ENCODE results near the gene JCAD.

Gene JCAD

DNA sequence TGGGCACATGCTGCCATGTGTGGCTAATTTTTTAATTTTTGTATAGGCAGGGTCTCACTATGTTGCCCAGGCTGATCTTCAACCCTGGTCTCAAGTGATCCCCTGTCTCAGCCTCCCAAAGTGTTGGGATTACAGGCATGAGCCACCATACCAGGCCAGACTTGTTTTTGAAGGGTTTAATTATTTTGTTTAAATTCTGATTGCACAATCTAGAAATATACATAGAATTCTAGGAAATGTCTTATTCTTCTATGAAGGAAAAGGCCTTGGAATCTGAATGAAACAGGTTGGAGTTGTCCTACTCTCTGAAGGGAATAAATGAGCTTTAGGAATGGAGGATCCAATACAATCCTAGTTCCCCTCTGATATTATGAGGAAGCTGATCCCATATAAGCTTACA, 15.5 kb upstream of the JCAD start:
- no peak for DNase-seq (ENCODE audit: low read depth in 2 of 2)

DNA sequence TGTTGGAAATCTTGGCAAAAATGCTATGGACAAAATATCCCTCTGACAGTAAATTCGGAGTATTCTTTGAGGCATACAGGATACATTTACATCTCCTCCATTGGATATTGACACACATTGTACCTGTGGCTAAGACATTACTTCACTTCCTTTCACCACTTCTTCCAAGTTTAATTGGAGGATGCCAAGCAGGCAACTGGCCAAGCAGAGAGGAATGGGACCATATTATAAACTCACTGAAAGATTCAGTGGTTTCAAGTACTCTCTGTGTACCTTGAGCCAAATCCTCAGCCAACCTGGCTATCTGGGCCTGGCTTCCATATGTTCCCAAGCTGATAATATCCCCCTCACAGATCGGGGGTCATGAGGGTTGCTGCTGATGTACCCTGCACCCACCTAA, 14.7 kb upstream of the JCAD start:
- DNase-seq (ENCODE audit: low read depth in 2 of 2): no peak

DNA sequence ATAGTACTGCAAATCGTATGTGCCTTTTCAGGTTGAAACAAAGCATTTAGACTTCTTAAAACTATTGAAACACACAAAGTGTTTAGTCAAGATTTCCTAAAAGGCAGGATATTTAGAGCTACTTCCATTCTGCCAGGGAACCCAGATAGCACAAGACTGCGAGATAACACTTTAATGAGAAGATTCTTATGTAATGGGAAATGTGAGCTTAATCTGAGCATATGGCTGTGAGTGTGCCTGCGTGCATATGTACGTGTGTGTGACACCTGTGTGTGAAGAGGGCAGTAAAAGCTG, 14.3 kb upstream of the JCAD start:
- no peak for DNase-seq (ENCODE audit: low read depth in 2 of 2)

DNA sequence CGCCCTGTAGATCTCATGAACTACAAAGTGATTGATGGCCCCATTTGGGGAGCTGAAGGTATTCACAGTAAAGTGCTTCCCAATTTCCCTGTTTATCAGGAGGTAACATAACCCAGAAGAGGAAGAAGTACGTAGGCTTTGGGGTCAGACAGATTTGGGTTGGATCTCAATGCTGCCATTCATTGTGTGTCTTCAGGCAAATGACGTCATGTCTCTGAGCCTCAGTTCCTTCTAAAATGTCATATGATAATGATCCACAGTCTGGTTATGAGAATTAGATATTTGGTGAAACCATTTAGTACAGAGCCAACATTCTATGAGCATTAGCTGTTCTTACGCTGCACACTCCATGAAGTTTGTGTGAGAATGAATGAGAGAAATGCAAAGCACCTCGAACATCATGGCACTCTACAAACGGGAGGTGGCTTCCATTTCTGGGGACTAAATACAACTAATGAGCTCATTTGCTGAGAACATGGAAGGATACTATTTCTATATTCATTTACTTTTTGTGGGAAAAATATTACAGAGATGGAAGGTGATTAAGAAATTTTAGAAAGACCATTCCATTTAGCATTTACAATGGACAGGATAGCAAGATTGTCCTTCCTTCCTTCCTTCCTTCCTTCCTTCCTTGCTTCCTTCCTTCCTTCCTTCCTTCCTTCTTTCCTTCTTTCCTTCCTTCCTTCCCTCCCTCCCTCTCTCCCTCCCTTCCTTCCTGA, 13.8 kb upstream of the JCAD start:
- no peak for DNase-seq (ENCODE audit: low read depth in 2 of 2)

DNA sequence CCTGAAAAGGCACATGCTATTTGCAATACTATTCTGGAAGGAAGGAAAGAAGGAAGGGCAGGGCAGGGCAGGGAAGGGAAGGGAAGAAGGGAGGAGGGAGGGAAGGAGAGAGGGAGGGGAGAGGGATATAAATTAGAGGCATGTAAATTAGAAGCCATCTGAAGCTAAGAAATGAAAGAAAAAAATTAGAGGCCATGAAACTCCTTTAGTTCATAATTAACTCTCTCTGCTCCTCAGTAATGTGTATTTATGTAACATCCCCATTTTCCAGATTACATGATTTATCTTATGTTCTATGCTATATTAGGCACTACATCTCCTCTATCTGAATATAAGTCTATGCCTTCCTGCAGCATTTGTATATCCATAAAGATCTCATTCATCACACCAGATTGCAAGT, 12.7 kb upstream of the JCAD start:
- no peak for DNase-seq (ENCODE audit: low read depth in 2 of 2)

DNA sequence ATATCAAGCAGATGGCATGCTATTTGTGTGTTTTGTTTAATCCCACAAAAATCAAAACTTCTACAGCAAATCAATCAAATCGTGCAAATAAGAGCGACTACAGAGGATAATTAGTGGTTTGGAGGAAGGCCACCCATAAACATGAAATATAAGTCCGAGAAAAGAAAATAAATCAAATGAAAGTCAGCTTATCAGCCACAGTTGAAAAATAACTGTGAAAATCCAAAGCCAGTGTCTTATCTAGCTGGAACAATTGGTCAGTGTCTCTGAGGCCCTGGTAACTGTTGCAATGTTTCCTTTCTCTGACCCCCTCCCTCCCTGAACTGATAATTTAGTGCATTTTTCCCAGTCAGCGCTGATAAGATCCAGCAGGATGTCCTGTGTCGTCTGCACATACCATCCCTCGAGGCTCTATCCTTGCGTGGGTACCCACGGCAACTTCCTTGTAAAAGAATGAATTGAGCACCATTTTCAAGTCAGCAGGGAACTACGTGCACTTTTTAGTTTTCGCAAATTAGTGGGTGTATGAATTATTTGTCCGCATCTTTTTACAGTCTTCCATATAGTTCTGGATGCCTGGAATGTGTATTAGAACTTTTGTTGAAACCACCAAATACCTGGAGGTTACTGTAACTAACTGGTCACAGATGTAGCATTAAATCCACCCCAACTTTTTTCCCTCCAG, 10.8 kb upstream of the JCAD start:
- DNase-seq (ENCODE audit: low read depth in 2 of 2): no peak

DNA sequence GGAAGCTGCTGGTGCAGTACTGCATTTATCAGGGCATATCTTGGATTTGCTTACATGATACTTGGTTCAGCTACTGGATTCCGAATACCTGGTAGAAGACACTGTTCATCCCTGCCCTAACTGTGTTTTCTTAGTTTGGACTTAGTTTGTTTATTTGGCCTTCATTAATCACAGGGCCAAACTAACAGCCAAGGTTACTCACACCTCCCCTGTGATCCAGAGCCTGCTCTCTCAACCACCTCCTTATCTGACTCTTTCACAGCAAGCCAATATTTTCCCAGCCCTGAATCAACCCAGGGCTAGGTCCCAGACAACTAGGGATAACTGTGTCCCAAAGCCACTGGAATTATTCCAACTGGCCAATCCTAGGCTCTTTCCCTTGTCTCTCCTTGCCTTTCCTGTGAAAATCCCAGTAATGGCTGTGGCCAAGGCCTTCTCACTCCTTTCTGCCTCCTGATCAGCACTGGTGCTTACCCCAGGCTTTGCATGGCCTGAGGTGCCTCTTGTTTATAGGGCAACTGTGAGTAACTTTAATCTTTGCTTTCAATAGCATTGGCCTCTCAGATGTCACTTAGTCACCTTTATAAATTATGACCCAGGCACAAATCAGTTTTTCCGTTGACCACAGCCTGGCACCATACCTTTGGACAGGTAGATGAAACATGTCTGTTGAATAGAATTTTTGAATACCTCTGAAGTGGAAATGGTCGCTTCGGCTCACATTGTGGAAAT, 9.3 kb upstream of the JCAD start:
- DNase-seq (ENCODE audit: low read depth in 2 of 2): no peak

DNA sequence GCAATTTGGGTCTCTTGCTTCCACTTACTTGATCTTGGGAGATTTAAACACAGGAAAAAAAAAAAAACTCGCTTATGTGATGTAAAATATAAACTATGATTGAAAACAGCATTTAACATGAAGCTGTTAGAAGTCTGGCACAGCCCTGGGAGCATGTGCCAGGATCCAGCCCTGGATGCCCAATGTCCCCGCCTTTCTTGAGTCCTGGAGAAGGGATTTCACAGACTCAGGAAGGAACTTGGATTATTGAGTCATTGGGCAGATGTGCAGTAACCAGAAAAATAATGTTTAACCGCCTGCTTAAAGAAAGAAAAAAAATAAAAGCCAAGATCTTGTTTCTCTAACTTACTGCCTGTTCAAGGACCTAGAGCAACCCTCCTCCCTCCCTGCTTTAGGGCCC, 3.7 kb upstream of the JCAD start:
- DNase-seq (ENCODE audit: low read depth in 2 of 2): no peak

DNA sequence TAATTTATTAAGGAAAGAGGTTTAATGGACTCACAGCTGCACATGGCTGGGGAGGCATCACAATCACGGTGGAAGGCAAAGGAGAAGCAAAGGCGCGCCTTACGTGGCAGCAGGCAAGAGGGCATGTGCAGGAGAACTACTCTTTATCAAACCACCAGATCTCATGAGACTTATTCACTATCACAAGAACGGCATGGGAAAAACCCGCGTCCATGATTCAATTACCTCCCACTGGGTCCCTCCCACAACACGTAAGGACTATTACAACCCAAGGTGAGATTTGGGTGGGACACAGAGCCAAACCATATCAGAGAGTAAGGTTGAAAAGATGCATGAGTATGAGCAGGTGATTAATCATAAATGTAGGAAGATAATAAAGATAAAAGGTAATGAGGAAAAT, 3.2 kb upstream of the JCAD start:
- no peak for DNase-seq (ENCODE audit: low read depth in 2 of 2)

DNA sequence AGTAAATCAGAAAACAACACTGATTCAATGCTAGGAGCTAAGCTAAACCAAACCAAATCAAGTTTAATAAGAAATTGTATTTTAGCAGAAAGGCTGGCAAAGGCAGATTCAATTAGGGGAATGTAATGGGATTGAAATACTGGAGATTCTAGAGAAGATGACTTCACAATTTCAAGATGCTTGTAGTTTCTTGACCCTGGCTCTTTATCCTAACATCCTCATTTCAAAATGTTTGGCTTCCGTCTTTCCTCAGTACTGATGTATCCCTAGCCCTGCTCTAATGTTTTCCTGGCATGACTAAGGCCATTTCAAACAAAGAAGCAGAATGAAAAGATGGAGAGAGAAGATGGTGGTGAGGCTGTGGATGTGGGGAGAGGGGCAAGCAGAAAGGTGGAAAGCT, 2.7 kb upstream of the JCAD start:
- no peak for DNase-seq (ENCODE audit: low read depth in 2 of 2)

DNA sequence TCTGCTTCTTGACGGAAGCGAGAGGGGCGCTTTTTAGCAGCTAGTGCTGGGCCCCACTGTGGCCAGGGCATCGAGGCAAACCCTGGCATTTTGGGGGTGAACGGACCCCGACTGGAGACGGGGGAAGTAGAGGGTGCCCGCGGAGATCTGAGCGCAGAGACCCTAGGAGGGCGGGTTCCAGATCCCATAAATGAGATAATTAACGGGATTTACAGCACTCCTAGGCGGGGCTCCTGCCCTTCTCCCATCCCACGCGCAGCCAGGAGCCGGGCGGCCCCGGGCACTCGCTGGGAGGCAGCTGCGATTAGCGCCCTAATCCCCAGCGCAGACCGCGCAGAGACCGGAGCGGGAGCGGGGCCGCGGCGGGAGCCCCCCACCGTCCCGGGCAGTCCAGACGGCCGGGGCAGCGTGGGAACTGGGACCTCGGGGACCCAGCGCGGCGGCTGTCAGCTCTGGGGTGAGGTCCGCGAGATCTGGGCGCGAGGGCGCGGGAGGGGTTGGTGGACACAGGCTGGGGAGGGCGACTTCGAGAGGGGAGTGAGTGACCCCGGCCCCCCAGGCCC, 735 bp downstream of the JCAD start:
- no peak for DNase-seq (ENCODE audit: low read depth in 2 of 2)

DNA sequence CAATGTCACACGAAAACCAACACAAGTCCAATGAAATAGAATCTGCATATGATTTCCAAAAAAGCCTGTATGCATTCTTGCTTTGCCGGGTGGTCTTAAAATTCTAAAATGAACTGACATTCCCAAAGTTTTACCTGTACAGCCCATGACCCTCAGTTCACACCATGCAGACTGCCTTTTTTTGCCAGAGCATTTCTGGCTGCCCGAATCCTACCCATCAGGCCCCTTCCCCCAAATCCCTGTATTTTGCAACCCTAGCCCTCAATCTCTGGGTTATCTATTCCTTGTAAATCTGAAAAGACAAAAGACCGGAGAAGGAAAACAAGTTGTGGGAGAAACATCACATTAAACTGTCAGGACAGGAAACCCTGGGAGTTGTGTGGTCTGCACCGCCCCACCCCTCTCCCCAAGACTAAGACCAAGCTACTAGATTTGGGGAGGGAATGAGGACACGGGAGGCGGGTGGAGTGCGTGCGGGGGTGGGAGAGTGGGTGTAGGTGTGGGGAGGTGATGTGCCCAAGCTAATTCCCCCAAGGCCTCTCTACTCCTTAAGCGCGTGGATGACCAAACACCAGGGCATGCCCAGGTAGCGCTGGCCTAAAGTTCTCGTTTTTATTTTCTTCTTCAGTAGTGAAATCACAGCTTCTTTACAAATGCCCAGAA, 1.4 kb downstream of the JCAD start:
- DNase-seq (ENCODE audit: low read depth in 2 of 2): no peak

DNA sequence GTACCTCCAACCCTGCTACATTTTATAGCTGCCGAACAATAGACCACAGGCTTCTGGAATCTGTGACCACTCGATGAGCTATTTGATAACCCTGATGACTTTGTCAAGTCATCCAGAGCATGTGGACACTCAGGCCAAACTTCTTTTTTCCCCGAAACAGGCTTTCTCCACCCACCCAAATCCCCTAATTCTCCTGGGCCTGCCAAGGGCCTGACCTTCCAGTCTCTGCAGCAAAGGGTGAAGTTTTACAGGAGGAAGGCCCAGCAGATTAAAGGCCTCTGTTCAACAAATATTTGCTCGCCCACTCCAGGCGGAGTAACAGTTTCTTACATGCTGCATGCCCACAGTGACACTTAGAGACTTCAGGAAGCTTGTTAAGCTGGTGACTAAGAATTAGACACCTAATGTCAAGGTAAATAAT, 2.0 kb downstream of the JCAD start:
- no peak for DNase-seq (ENCODE audit: low read depth in 2 of 2)

DNA sequence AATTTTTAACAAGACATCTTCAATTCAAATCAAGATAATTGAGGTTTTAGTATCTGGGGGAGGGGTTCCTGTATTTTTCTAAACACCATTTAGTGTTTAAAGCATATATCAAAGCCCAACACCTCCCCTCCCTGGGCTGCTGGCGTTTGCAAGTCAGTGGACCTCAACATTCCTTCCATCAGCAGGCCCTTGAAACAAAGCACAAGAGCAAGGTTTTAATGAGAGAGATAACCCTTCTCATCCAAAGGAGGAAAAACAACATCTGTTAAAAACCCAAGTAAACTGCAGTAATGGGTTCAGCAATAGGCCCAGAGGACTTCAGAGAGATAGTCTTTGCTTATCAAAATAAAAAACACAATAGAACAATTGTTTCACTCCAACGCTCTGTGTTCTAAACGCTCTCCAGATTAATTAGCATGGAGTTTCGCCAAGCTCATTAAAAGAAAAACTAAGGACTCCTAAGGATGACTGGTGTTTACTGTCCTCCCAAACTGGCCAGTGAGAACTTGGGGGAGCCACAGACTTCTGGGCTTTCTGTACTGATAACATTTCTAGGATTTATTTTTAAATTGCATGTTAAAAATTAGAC, 2.5 kb downstream of the JCAD start:
- DNase-seq (ENCODE audit: low read depth in 2 of 2): no peak

DNA sequence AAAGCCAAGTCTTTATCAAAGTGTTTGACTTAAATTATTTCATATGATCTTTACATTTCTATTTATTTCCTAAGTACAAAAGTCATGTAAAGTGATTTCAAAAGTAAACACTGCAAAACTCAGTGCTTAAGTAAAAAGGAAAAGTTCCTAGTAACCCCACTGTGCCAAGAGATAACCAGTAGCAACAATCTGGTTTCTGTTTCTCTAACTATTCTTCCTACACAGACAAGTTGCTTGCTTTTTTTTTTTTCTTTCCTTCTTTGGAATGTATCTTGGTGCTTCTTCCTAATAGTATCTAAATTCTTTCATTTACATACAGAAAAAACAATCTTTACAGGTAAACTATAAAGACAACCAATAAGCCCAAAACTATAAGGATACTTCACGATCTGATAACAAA, 3.1 kb downstream of the JCAD start:
- DNase-seq (ENCODE audit: low read depth in 2 of 2): no peak

DNA sequence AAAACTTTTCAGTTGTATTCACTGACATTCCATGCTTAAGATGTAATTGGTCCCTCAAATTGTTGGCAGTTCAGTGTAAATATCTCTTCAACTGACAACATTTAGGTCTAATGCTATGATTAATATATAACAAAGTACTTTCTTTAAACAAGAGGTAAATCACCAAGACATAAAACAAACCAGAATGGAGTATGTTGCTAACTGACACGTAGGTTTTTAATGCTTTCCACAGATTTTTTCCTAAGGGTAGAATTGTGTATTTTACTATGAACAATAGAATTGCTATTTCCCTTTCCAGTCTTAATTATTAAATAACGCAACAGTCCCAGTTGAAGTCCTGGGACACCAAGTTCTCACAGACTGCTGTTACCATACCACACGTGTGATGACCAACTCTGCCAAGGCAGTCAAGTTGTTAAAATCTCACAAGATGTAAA, 4.1 kb downstream of the JCAD start:
- no peak for DNase-seq (ENCODE audit: low read depth in 2 of 2)

DNA sequence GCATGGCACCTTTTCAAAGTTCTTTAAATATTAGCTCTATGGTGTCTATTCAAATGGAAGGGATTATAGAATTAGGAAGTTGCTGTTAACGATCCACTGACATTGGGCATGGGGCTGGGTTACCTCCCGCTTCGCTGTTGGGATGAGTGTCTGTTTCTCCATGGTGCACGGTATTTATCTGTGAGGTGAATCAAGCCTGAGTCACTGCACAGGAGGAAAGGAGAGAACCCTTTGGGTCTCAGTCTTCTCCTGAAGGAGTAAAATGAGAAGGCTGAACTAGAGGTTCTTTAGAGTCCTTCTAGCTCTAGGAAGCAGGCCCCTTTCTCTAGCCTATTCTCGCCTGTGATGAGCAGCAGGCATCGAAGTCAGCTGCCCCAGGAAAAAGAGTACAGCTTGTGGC, 7.3 kb downstream of the JCAD start:
- DNase-seq (ENCODE audit: low read depth in 2 of 2): no peak

DNA sequence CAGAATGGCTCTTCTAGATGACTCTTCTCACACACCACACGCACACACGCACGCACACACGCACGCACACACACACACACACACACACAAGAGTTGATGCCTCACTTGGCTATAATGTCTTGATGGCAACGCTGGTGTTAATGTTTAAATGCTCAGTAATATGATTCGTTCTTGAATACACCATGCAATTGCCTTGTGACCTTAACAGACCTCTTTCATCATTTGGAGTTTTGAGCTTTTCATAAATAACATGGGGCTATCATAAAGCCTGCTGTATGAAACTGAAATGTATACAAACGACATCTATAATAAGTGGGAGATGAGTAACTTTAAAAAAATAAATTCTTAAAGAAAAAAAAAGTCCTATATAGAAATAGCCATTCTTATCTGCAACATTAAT, 8.2 kb downstream of the JCAD start:
- DNase-seq (ENCODE audit: low read depth in 2 of 2): no peak

DNA sequence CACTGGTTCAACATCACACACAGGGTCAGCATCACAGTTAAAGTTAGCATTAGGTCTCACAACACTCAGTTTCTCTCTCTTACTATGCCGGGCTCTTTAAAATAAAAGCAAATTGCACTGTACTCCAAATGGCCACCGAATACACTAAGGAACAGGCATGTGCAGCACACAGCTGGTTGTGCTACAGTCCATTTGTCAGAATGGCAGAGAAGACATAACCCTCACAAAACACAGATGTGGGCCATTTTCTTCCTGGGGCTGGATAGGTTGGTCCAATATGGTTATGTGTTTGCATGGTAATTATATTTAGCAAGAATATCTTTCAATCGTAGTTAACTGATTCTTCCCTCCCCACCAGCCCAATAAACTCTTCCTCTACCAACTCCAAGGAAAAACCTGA, 9.0 kb downstream of the JCAD start:
- DNase-seq (ENCODE audit: low read depth in 2 of 2): no peak

DNA sequence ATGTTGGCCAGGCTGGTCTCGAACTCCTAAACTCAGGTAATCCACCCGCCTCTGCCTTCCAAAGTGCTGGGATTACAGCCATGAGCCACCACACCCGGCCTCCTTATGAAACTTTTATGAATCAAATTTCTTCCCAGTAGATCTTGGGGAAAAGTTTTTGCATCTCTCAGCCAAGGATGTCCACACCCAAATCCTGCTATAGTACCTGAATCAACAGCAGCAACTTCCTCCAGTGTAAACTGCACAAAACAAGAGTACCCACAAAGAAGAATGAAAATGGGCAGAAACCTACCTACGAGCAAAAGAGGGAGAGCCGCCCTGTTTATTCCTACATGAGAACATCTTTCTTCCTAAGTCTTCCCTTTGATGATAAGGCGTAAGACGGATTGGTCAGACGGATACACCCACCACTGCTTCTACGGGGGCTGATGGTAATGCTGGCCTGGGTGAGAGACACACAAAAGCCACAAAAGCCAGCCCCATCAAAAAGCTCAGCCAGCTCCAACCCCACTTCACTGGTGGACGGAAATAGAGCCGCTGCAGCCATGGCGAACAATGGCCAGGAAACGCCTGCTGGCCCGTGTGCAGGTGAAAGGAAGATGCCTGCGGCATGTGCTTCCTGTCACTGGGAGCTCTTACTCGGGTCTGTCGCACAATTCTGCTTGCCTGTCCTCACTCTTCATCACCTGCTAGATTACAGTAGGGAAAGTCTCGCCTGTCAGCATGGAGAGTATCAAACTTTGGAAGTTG, 10.4 kb downstream of the JCAD start:
- no peak for DNase-seq (ENCODE audit: low read depth in 2 of 2)

DNA sequence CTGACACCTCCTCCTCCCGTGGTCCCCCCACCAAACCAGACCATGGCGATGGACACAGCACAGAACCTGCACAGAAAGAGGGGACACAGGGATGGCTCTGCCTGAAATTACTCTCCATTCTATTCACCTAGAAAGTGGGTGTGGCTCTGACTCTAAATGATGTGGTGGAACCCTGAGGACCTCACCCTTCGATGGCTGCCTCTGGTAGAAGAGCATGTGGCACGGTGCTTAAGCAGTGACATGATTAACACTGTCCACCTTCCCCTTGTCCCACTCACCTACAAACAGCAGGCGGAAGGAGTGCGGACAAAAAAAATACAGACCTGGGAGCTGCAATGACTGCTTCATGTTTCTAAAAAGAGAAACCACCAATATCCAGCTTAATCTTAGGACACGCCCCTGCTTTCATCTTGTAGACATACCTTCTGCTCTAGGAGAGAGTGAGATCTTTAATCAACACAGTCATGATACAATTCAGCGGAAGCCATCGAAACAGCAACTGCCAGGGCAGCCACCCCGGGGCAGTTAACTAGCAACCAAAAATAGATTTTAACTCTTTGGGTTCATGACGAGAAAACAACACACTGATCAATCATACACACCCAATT, 11.4 kb downstream of the JCAD start:
- DNase-seq (ENCODE audit: low read depth in 2 of 2): no peak

Data from stimulated activated CD8-positive, alpha-beta memory T cell treated with anti-CD3 and anti-CD28 coated beads, Interleukin-7, amount 100 ng/mL, for 4 hours (primary cell).